KMS-11 (cell line): Measurements from ENCODE around the gene FAM81B.

Experiments used
- H2AFZ ChIP-seq: fragments of 200-600 bp; sonication (generic); 2 replicates; pipeline ENCODE4 v1.6.1; 2016; ENCODE audit warnings: antibody characterized with exemption, mixed run types, low read depth
- H3K27ac ChIP-seq: fragments of 200-600 bp; sonication (generic); 2 replicates; pipeline ENCODE4 v1.6.1; 2016; ENCODE audit warnings: mild to moderate bottlenecking, mixed run types
- H3K27me3 ChIP-seq: fragments of 200-600 bp; sonication (generic); 2 replicates; pipeline ENCODE4 v1.6.1; 2017; ENCODE audit warnings: mild to moderate bottlenecking, low read depth, mixed run types, moderate library complexity; ENCODE audit not compliant: insufficient read depth
- H3K36me3 ChIP-seq: fragments of 200-600 bp; sonication (generic); 2 replicates; pipeline ENCODE4 v1.6.1; 2017; ENCODE audit warnings: mild to moderate bottlenecking, mixed run types; ENCODE audit not compliant: insufficient read depth
- H3K4me1 ChIP-seq: fragments of 200-600 bp; sonication (generic); 2 replicates; pipeline ENCODE4 v1.6.1; 2016; ENCODE audit warnings: mild to moderate bottlenecking, low read depth, mixed run types; ENCODE audit not compliant: poor library complexity, severe bottlenecking
- H3K4me2 ChIP-seq: fragments of 200-600 bp; sonication (generic); 2 replicates; pipeline ENCODE4 v1.7.0; 2016; ENCODE audit warnings: mild to moderate bottlenecking, mixed run types
- H3K4me3 ChIP-seq: fragments of 200-600 bp; sonication (generic); IDR thresholded peaks from 2 replicates; pipeline ENCODE4 v1.6.1; 2017; ENCODE audit warnings: low read depth, low read length, mixed read lengths; ENCODE audit not compliant: insufficient read depth
- H3K79me2 ChIP-seq: fragments of 200-600 bp; sonication (generic); 2 replicates; pipeline ENCODE4 v1.6.1; 2016; ENCODE audit warnings: low read depth, mixed run types; ENCODE audit not compliant: insufficient read depth
- H3K9ac ChIP-seq: fragments of 200-600 bp; sonication (generic); 2 replicates; pipeline ENCODE4 v1.6.1; 2016; ENCODE audit warnings: mild to moderate bottlenecking, mixed run types
- H4K20me1 ChIP-seq: fragments of 200-600 bp; sonication (generic); 2 replicates; pipeline ENCODE4 v1.6.1; 2016; ENCODE audit warnings: mild to moderate bottlenecking, mixed run types; ENCODE audit not compliant: insufficient read depth
- CTCF ChIP-seq: fragments of 200-600 bp; sonication (generic); conservative IDR thresholded peaks from 2 replicates; pipeline ENCODE4 v1.6.1; 2017; ENCODE audit warnings: low read depth, mild to moderate bottlenecking, antibody characterized with exemption, low read length, moderate library complexity, mixed read lengths

Gene FAM81B

DNA sequence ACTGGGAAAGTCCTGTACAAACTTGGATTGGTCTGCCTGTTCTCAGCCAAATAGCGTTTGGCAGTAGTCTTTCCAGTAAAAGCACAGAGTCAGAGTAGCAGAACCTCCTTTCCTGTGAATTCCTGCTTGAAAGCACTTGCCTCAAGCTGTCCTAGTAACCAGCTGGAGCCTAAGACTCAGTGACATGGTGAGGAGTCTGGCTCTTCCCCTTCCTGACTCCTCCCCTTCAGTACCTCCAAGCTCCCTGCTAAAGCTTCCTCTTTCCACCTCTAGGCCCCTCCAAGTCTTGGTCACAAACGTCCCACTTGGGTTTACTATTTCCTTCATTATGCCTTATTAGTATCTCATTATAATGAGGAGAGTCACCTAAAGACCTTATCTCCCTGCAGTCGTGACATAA, 21.4 kb upstream of the FAM81B start:
- H4K20me1 ChIP-seq, result no peaks in the 10 kb centered on the region
- TF ChIP-seq CTCF, result no peak
- no peaks in the 10 kb centered on the region for H3K4me1 ChIP-seq
- no peaks in the 10 kb centered on the region for H3K27me3 ChIP-seq
- H3K4me3 ChIP-seq, result no peak overlapping the region
- no peak overlapping the region for H2AFZ ChIP-seq
- H3K27ac ChIP-seq, result no peak overlapping the region
- H3K4me2 ChIP-seq, result no peak overlapping the region
- H3K36me3 ChIP-seq, result no peaks in the 10 kb centered on the region
- H3K9ac ChIP-seq, result no peak overlapping the region
- H3K79me2 ChIP-seq, result no peaks in the 10 kb centered on the region

DNA sequence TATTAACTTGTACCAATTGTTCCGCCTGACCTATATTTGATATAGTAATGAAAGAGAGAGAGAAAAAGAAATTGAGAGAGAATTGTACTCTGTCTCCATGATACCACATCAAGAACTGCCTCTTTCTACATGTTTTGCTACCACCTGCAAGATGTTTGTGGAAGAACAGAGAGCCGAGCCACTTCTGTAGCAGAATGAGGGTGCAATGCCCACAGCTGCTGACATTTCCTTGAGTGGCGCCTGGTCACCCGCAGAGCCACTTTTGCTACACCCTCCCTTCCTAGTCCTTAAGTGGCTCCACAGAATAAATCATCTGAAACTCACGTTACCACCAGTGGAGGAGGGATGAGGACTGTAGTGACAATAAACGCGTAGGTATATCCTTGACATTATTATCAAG, 17.1 kb upstream of the FAM81B start:
- Histone ChIP-seq H3K4me3 (no peak overlapping the region), H3K36me3 (no peaks in the 10 kb centered on the region), H2AFZ (no peak overlapping the region), H3K27ac (no peak overlapping the region), H3K79me2 (no peaks in the 10 kb centered on the region), H3K4me1 (no peaks in the 10 kb centered on the region), H3K4me2 (no peak overlapping the region), H3K9ac (no peak overlapping the region), H3K27me3 (no peaks in the 10 kb centered on the region), H4K20me1 (no peaks in the 10 kb centered on the region)
- TF ChIP-seq CTCF, result no peak

DNA sequence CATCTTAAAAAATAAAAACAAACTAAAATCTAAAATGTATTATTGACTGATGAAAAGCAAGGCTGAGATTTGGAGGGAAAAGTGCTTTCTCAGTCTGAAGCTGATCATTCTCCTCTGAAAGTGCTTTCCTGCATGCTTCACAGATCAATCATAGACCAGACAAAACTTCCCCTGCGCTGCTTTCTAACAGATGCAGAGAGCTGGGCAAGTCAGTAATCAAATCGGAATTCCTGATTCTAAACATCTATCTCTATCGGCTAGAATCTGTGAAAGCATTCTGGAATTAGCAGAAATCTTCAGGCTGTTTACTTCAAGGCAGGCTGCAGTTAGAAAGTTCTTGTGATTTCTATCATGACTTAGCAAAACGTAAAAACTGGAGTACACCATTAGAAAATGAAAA, 15.6 kb upstream of the FAM81B start:
- Histone ChIP-seq H3K4me2 (no peak overlapping the region), H3K27ac (no peak overlapping the region), H4K20me1 (no peaks in the 10 kb centered on the region), H3K4me1 (no peaks in the 10 kb centered on the region), H3K4me3 (no peak overlapping the region), H3K27me3 (no peaks in the 10 kb centered on the region), H3K9ac (no peak overlapping the region), H2AFZ (no peak overlapping the region), H3K36me3 (no peaks in the 10 kb centered on the region), H3K79me2 (no peaks in the 10 kb centered on the region)
- TF ChIP-seq CTCF, result no peak

DNA sequence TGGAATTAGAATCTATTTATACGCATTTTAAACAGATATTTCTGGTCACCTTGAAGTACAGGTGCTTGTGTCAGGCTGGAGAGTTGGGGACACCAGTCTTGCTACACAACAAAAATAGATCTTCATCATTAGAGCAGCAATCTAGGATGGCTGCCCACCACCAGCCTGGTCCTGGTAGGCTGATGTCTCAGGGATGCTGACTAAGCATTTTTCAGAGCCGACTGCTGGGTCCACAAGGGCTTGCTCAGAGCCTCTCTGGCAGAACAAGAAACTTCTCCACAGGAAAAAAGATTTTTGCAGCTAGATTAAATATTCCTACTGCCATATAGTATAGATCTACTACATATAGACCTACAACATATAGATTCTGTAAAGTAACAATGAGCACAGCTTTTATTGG, 12.0 kb upstream of the FAM81B start:
- Histone ChIP-seq H3K4me3 (no peak overlapping the region), H3K4me1 (no peaks in the 10 kb centered on the region), H3K4me2 (no peak overlapping the region), H3K27ac (no peak overlapping the region), H3K36me3 (no peaks in the 10 kb centered on the region), H2AFZ (no peak overlapping the region), H4K20me1 (no peaks in the 10 kb centered on the region), H3K79me2 (no peaks in the 10 kb centered on the region), H3K27me3 (no peaks in the 10 kb centered on the region), H3K9ac (no peak overlapping the region)
- TF ChIP-seq CTCF, result no peak
